CD4-positive, alpha-beta T cell (primary cell): ENCODE data around the gene OR7G1. TPM values are rescaled to one million over a fixed set of nuclear protein-coding genes. Genes with fewer than 3 reads are reported as not detected.

Experiments
- ATAC-seq: fragments of 200-7000 bp; cut with Tn5 transposase; one replicate; pipeline ENCODE4 v1.10.0; 2022; ENCODE audit warnings: mild to moderate bottlenecking; ENCODE audit not compliant: poor library complexity
- CTCF ChIA-PET: fragments of 350-600 bp; sonication (Branson Sonifier 250); formaldehyde crosslinking; loops from one replicate; lab custom pipeline; 2021; ENCODE audit warnings: antibody characterized with exemption, inconsistent platforms; lab: Charles Lee
- POLR2A ChIA-PET: fragments of 350-600 bp; sonication (Branson Sonifier 250); formaldehyde crosslinking; loops from one replicate; lab custom pipeline; 2021; ENCODE audit warnings: antibody characterized with exemption, inconsistent platforms; lab: Charles Lee
- DNase-seq, 14 experiments: peaks; one replicate each; pipeline ENCODE4 v3.0.0-alpha.2; 2013 to 2020; ENCODE audit warnings: mixed read lengths in 2 of 14
- H3K27ac ChIP-seq, 2 donors: one replicate each; pipeline versions ENCODE4 v1.5.1 to v1.7.0; 2013; ENCODE audit warnings: low read length in 2 of 2, low read depth in 1 of 2, mild to moderate bottlenecking in 1 of 2
- H3K27me3 ChIP-seq, 2 experiments: 1 replicate in 1 of 2; 2 replicates in 1 of 2; pipeline versions ENCODE4 v1.6.1 to v1.7.0; 2013; ENCODE audit warnings: low read length in 2 of 2, control low read depth in 1 of 2, mild to moderate bottlenecking in 1 of 2, moderate library complexity in 1 of 2; ENCODE audit not compliant: insufficient read depth in 2 of 2, control insufficient read depth in 1 of 2
- H3K36me3 ChIP-seq: one replicate; pipeline ENCODE4 v1.6.1; 2013; ENCODE audit warnings: low read length, control low read depth; ENCODE audit not compliant: insufficient read depth
- H3K4me1 ChIP-seq: one replicate; pipeline ENCODE4 v1.6.1; 2013; ENCODE audit warnings: low read length, control low read depth; ENCODE audit not compliant: insufficient read depth
- H3K4me3 ChIP-seq: one replicate; pipeline ENCODE4 v1.5.1; 2013; ENCODE audit warnings: mild to moderate bottlenecking, low read length, moderate library complexity
- H3K9me3 ChIP-seq, 2 experiments: 1 replicate in 1 of 2; 2 replicates in 1 of 2; pipeline versions ENCODE4 v1.6.1 to v1.7.0; 2013; ENCODE audit warnings: low read length in 2 of 2, mild to moderate bottlenecking in 2 of 2, control low read depth in 1 of 2, moderate library complexity in 1 of 2; ENCODE audit not compliant: control insufficient read depth in 1 of 2, insufficient read depth in 1 of 2
- H3K27ac Mint-ChIP-seq: one replicate; pipeline ENCODE4 v1.8.0; 2020; ENCODE audit warnings: mixed read lengths
- H3K27me3 Mint-ChIP-seq: one replicate; pipeline ENCODE4 v1.8.0; 2021; ENCODE audit warnings: mixed read lengths
- H3K36me3 Mint-ChIP-seq: one replicate; pipeline ENCODE4 v1.8.0; 2021; ENCODE audit warnings: low read depth, mixed read lengths
- H3K4me1 Mint-ChIP-seq: one replicate; pipeline ENCODE4 v1.8.0; 2021; ENCODE audit warnings: low read depth, mixed read lengths
- H3K4me3 Mint-ChIP-seq: one replicate; pipeline ENCODE4 v1.8.0; 2020; ENCODE audit warnings: mild to moderate bottlenecking, mixed read lengths
- H3K9me3 Mint-ChIP-seq: one replicate; pipeline ENCODE4 v1.8.0; 2020; ENCODE audit warnings: mixed read lengths
- intact Hi-C, 2 experiments: fragments of 100-400 bp; cut with DNase I in 1 of 2; cut with micrococcal nuclease in 1 of 2; formaldehyde crosslinking; loops; one replicate each; pipeline versions ENCODE4 v1.15.1 to v1.9.0; 2023 to 2025; cut with DNase I, micrococcal nuclease
- total RNA-seq, 174 experiments: library from RNA in 2 of 174; stranded (reverse) in 2 of 174; gene quantifications; one replicate each; pipeline ENCODE4 v1.2.3 and lab custom pipeline; 2021 to 2026
- TF ChIP-seq, protein P1 (sequence below): fragments of 200-600 bp; IDR thresholded peaks from one replicate; pipeline ENCODE4 v1.8.0; 2022; ENCODE audit warnings: antibody characterized with exemption, mild to moderate bottlenecking

Gene OR7G1
- total RNA-seq, 2 experiments from 2014 or later, result not detected

DNA sequence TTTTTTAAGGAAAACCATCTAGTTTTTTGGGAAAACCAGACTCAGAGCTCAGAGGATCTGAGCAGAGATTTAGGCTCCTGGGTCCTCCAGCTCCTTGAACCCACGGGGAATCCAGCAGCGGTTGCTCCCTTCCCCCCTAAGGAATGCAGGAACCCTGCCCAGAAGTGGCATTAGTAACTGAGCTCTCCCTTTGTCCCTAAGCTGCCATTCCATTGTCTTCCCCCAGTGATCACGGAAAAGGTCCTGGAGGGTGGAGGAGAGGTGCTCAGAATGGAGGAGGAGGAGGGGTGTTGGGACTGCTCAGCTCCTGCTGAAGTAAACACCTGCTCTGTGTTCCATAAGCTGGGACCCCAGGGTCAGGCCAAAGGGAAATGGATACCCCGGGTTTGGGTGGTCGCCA lies 45.5 kb downstream of the OR7G1 start:
- no peaks in the 10 kb centered on the region for H3K4me1 Mint-ChIP-seq
- H3K27me3 Mint-ChIP-seq, result no peaks in the 10 kb centered on the region
- Histone ChIP-seq H3K27me3 (no peaks in the 10 kb centered on the region), H3K36me3 (no peaks in the 10 kb centered on the region), H3K4me1 (no peaks in the 10 kb centered on the region), H3K9me3 (no peaks in the 10 kb centered on the region), H3K27ac (no peak overlapping the region), H3K4me3 (no peak overlapping the region)
- H3K9me3 Mint-ChIP-seq, result no peaks in the 10 kb centered on the region
- ChIA-PET CTCF (no interaction called here), POLR2A (no interaction called here)
- intact Hi-C loops, result loop anchor here in 1 of 2 experiments (10.0 kb wide), 1 partner anchor 715 kb away; no protein-coding TSS in a partner anchor
- H3K4me3 Mint-ChIP-seq, result no peak overlapping the region
- H3K27ac Mint-ChIP-seq, result no peak overlapping the region
- no peak for DNase-seq
- no peak for ATAC-seq
- H3K36me3 Mint-ChIP-seq, result no peaks in the 10 kb centered on the region
- TF ChIP-seq, protein P1, sequence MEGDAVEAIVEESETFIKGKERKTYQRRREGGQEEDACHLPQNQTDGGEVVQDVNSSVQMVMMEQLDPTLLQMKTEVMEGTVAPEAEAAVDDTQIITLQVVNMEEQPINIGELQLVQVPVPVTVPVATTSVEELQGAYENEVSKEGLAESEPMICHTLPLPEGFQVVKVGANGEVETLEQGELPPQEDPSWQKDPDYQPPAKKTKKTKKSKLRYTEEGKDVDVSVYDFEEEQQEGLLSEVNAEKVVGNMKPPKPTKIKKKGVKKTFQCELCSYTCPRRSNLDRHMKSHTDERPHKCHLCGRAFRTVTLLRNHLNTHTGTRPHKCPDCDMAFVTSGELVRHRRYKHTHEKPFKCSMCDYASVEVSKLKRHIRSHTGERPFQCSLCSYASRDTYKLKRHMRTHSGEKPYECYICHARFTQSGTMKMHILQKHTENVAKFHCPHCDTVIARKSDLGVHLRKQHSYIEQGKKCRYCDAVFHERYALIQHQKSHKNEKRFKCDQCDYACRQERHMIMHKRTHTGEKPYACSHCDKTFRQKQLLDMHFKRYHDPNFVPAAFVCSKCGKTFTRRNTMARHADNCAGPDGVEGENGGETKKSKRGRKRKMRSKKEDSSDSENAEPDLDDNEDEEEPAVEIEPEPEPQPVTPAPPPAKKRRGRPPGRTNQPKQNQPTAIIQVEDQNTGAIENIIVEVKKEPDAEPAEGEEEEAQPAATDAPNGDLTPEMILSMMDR, result no peak

GRCh38 chr19:9065457-9066014 lies 50.0 kb downstream of the OR7G1 start:
- Histone ChIP-seq H3K9me3 (peaks cover 0 to 4% of the 10 kb centered on the region in 2 experiments), H3K36me3 (no peaks in the 10 kb centered on the region), H3K27me3 (no peaks in the 10 kb centered on the region), H3K27ac (no peak overlapping the region), H3K4me1 (no peaks in the 10 kb centered on the region), H3K4me3 (no peak overlapping the region)
- no peak overlapping the region for H3K27ac Mint-ChIP-seq
- TF ChIP-seq, protein P1, result no peak
- no peaks in the 10 kb centered on the region for H3K27me3 Mint-ChIP-seq
- DNase-seq, result no peak
- no peaks in the 10 kb centered on the region for H3K9me3 Mint-ChIP-seq
- H3K4me3 Mint-ChIP-seq, result no peak overlapping the region
- ChIA-PET CTCF (no interaction called here), POLR2A (no interaction called here)
- no peak for ATAC-seq
- no peaks in the 10 kb centered on the region for H3K36me3 Mint-ChIP-seq
- H3K4me1 Mint-ChIP-seq, result no peaks in the 10 kb centered on the region
- intact Hi-C loops, result no loop called here

Other genes starting within 250 kb of the OR7G1 start
- under 1 TPM in 1 of 2 experiments, not detected in 1; under 0.01 TPM for gene MUC16, start 105.4 kb downstream of the OR7G1 start, total RNA-seq
- gene OR1M1, start 28.7 kb downstream of the OR7G1 start, total RNA-seq, result not detected
- gene OR7G2, start 8.3 kb downstream of the OR7G1 start, total RNA-seq, result not detected
- gene OR7G3, start 11.2 kb upstream of the OR7G1 start, total RNA-seq, result not detected
- gene ZNF317, start 24.6 kb upstream of the OR7G1 start, total RNA-seq, result 100 to 1,000 TPM; 110 TPM
- gene OR7D2, start 63.2 kb upstream of the OR7G1 start, total RNA-seq, result not detected
- not detected for gene OR7D4, start 103.8 kb upstream of the OR7G1 start, total RNA-seq
- not detected for gene OR7E24, start 135.2 kb upstream of the OR7G1 start, total RNA-seq
- gene ZNF699, start 194.1 kb upstream of the OR7G1 start, total RNA-seq, result 10 to 100 TPM; 13.4 to 14.2 TPM
- gene ZNF559, start 208.4 kb upstream of the OR7G1 start, total RNA-seq, result 1 to 10 TPM; 4.7 to 6.5 TPM
- 1 to 10 TPM in 1 of 2 experiments, not detected in 1; 1.6 TPM for gene ZNF177, start 247.2 kb upstream of the OR7G1 start, total RNA-seq